NB4 (cell line): ENCODE data around the gene AZIN2.

Source experiments
- MYC ChIP-seq: IDR thresholded peaks from 2 replicates; pipeline ENCODE4 v1.6.1; 2011; ENCODE audit warnings: low read depth, low read length
- POLR2A ChIP-seq: IDR thresholded peaks from 2 replicates; pipeline ENCODE4 v1.6.1; 2011; ENCODE audit warnings: mild to moderate bottlenecking; ENCODE audit not compliant: insufficient read length; ENCODE audit errors: extremely low read depth
- TF ChIP-seq, protein P1 (sequence below): IDR thresholded peaks from 2 replicates; pipeline ENCODE4 v1.6.1; 2011; ENCODE audit warnings: low read depth, low read length
- TF ChIP-seq, protein P2 (sequence below): IDR thresholded peaks from one replicate; pipeline ENCODE4 v1.5.1; 2012; ENCODE audit warnings: low read depth, low read length

- TF ChIP-seq, protein P1, sequence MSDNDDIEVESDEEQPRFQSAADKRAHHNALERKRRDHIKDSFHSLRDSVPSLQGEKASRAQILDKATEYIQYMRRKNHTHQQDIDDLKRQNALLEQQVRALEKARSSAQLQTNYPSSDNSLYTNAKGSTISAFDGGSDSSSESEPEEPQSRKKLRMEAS = no peak
- TF ChIP-seq, protein P2, sequence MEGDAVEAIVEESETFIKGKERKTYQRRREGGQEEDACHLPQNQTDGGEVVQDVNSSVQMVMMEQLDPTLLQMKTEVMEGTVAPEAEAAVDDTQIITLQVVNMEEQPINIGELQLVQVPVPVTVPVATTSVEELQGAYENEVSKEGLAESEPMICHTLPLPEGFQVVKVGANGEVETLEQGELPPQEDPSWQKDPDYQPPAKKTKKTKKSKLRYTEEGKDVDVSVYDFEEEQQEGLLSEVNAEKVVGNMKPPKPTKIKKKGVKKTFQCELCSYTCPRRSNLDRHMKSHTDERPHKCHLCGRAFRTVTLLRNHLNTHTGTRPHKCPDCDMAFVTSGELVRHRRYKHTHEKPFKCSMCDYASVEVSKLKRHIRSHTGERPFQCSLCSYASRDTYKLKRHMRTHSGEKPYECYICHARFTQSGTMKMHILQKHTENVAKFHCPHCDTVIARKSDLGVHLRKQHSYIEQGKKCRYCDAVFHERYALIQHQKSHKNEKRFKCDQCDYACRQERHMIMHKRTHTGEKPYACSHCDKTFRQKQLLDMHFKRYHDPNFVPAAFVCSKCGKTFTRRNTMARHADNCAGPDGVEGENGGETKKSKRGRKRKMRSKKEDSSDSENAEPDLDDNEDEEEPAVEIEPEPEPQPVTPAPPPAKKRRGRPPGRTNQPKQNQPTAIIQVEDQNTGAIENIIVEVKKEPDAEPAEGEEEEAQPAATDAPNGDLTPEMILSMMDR = no peak
- TF ChIP-seq POLR2A (no peak), MYC (no peak)
These were observed 1.7 kb downstream of the AZIN2 start for GRCh38 chr1:33082575-33083108.
